CD4-positive, alpha-beta T cell (primary cell): ENCODE results near the gene GUCD1. TPM values are rescaled to one million over a fixed set of nuclear protein-coding genes. Genes with fewer than 3 reads are reported as not detected.

ENCODE experiments used
- ATAC-seq: fragments of 200-7000 bp; cut with Tn5 transposase; one replicate; pipeline ENCODE4 v1.10.0; 2022; ENCODE audit warnings: mild to moderate bottlenecking; ENCODE audit not compliant: poor library complexity
- CTCF ChIA-PET: fragments of 350-600 bp; sonication (Branson Sonifier 250); formaldehyde crosslinking; loops from one replicate; lab custom pipeline; 2021; ENCODE audit warnings: antibody characterized with exemption, inconsistent platforms; lab: Charles Lee
- POLR2A ChIA-PET: fragments of 350-600 bp; sonication (Branson Sonifier 250); formaldehyde crosslinking; loops from one replicate; lab custom pipeline; 2021; ENCODE audit warnings: antibody characterized with exemption, inconsistent platforms; lab: Charles Lee
- DNase-seq, 14 experiments: peaks; one replicate each; pipeline ENCODE4 v3.0.0-alpha.2; 2013 to 2020; ENCODE audit warnings: mixed read lengths in 2 of 14
- H3K27ac ChIP-seq, 2 donors: one replicate each; pipeline versions ENCODE4 v1.5.1 to v1.7.0; 2013; ENCODE audit warnings: low read length in 2 of 2, low read depth in 1 of 2, mild to moderate bottlenecking in 1 of 2
- H3K27me3 ChIP-seq, 2 experiments: 1 replicate in 1 of 2; 2 replicates in 1 of 2; pipeline versions ENCODE4 v1.6.1 to v1.7.0; 2013; ENCODE audit warnings: low read length in 2 of 2, control low read depth in 1 of 2, mild to moderate bottlenecking in 1 of 2, moderate library complexity in 1 of 2; ENCODE audit not compliant: insufficient read depth in 2 of 2, control insufficient read depth in 1 of 2
- H3K36me3 ChIP-seq: one replicate; pipeline ENCODE4 v1.6.1; 2013; ENCODE audit warnings: low read length, control low read depth; ENCODE audit not compliant: insufficient read depth
- H3K4me1 ChIP-seq: one replicate; pipeline ENCODE4 v1.6.1; 2013; ENCODE audit warnings: low read length, control low read depth; ENCODE audit not compliant: insufficient read depth
- H3K4me3 ChIP-seq: one replicate; pipeline ENCODE4 v1.5.1; 2013; ENCODE audit warnings: mild to moderate bottlenecking, low read length, moderate library complexity
- H3K9me3 ChIP-seq, 2 experiments: 1 replicate in 1 of 2; 2 replicates in 1 of 2; pipeline versions ENCODE4 v1.6.1 to v1.7.0; 2013; ENCODE audit warnings: low read length in 2 of 2, mild to moderate bottlenecking in 2 of 2, control low read depth in 1 of 2, moderate library complexity in 1 of 2; ENCODE audit not compliant: control insufficient read depth in 1 of 2, insufficient read depth in 1 of 2
- H3K27ac Mint-ChIP-seq: one replicate; pipeline ENCODE4 v1.8.0; 2020; ENCODE audit warnings: mixed read lengths
- H3K27me3 Mint-ChIP-seq: one replicate; pipeline ENCODE4 v1.8.0; 2021; ENCODE audit warnings: mixed read lengths
- H3K36me3 Mint-ChIP-seq: one replicate; pipeline ENCODE4 v1.8.0; 2021; ENCODE audit warnings: low read depth, mixed read lengths
- H3K4me1 Mint-ChIP-seq: one replicate; pipeline ENCODE4 v1.8.0; 2021; ENCODE audit warnings: low read depth, mixed read lengths
- H3K4me3 Mint-ChIP-seq: one replicate; pipeline ENCODE4 v1.8.0; 2020; ENCODE audit warnings: mild to moderate bottlenecking, mixed read lengths
- H3K9me3 Mint-ChIP-seq: one replicate; pipeline ENCODE4 v1.8.0; 2020; ENCODE audit warnings: mixed read lengths
- CTCF ChIP-seq: fragments of 200-600 bp; IDR thresholded peaks from one replicate; pipeline ENCODE4 v1.8.0; 2022; ENCODE audit warnings: antibody characterized with exemption, mild to moderate bottlenecking
- intact Hi-C, 2 experiments: fragments of 100-400 bp; cut with DNase I in 1 of 2; cut with micrococcal nuclease in 1 of 2; formaldehyde crosslinking; loops; one replicate each; pipeline versions ENCODE4 v1.15.1 to v1.9.0; 2023 to 2025; cut with DNase I, micrococcal nuclease
- total RNA-seq, 174 experiments: library from RNA in 2 of 174; stranded (reverse) in 2 of 174; gene quantifications; one replicate each; pipeline ENCODE4 v1.2.3 and lab custom pipeline; 2021 to 2026

GUCD1 gene
- total RNA-seq, 2 experiments from 2014 or later = 60.9 to 68.3 TPM

GRCh38 chr22:24496661-24497060 lies 58.3 kb downstream of the GUCD1 start:
- no peaks in the 10 kb centered on the region for H3K36me3 Mint-ChIP-seq
- ChIA-PET POLR2A (interaction anchor here (2.3 kb wide), 1 partner anchor 69 kb away, joined by 7 read pairs; the partner anchor contains the start of gene ADORA2A), CTCF (no interaction called here)
- Histone ChIP-seq H3K4me1 (peaks cover 8% of the 10 kb centered on the region), H3K36me3 (no peaks in the 10 kb centered on the region), H3K27me3 (peaks cover 10 to 18% of the 10 kb centered on the region in 2 experiments), H3K27ac (no peak overlapping the region), H3K4me3 (no peak overlapping the region), H3K9me3 (peaks cover 0 to 8% of the 10 kb centered on the region in 2 experiments)
- peaks cover 23% of the 10 kb centered on the region for H3K4me1 Mint-ChIP-seq
- DNase-seq (no peak), ATAC-seq (no peak)
- no peak overlapping the region for H3K4me3 Mint-ChIP-seq
- peaks cover 32% of the 10 kb centered on the region for H3K27me3 Mint-ChIP-seq
- H3K9me3 Mint-ChIP-seq = no peaks in the 10 kb centered on the region
- intact Hi-C loops = no loop called here
- no peak for TF ChIP-seq CTCF
- no peak overlapping the region for H3K27ac Mint-ChIP-seq

DNA sequence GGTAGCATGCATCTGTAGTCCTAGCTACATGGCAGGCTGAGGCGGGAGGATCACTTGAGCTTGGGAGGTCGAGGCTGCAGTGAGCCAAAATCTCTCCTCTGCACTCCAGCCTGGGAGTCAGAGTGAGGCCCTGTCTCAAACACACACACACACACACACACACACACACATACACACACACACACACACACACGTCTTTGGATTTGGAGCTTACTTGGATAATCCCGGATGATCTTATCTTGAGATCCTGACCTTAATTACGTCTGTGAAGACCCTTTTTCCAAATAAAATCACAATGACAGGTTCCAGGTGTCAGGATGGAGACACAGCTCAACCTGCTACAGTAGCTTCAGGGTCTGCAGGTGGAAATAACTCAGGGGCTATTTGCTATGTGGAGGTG lies 58.7 kb downstream of the GUCD1 start:
- CTCF ChIA-PET = no interaction called here
- Histone ChIP-seq H3K27me3 (peaks cover 10 to 18% of the 10 kb centered on the region in 2 experiments), H3K4me3 (no peak overlapping the region), H3K9me3 (peaks cover 0 to 8% of the 10 kb centered on the region in 2 experiments), H3K36me3 (no peaks in the 10 kb centered on the region), H3K27ac (no peak overlapping the region), H3K4me1 (peaks cover 8% of the 10 kb centered on the region)
- no peak overlapping the region for H3K4me3 Mint-ChIP-seq
- no peak for ATAC-seq
- H3K4me1 Mint-ChIP-seq = peaks cover 23% of the 10 kb centered on the region
- DNase-seq = no peak
- H3K27ac Mint-ChIP-seq = no peak overlapping the region
- intact Hi-C loops = no loop called here
- peaks cover 32% of the 10 kb centered on the region for H3K27me3 Mint-ChIP-seq
- no peaks in the 10 kb centered on the region for H3K9me3 Mint-ChIP-seq
- no peak for TF ChIP-seq CTCF
- POLR2A ChIA-PET = interaction anchor here (2.3 kb wide), 1 partner anchor 68 kb away, joined by 7 read pairs; the partner anchor contains the start of gene ADORA2A
- no peaks in the 10 kb centered on the region for H3K36me3 Mint-ChIP-seq

DNA sequence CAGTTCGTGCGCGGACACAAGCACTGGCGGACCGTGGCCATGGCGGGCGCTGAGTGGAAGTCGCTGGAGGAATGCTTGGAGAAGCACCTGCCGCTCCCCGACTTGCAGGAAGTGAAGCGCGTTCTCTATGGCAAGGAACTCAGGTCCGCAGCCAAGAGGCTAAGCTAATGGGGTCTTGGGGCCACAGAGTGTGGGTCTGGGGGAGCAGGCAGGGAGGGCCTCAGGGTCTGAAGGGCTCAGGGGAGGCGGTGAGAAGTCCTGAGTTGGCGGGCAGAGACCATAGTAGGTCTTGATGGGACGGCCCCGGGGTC lies 59.6 kb downstream of the GUCD1 start:
- no peaks in the 10 kb centered on the region for H3K9me3 Mint-ChIP-seq
- no peak overlapping the region for H3K4me3 ChIP-seq

More for the DNA sequence above, 59.6 kb downstream of the GUCD1 start:
- Mint-ChIP-seq H3K36me3 (no peaks in the 10 kb centered on the region), H3K27ac (no peak overlapping the region), H3K27me3 (peaks cover 32% of the 10 kb centered on the region), H3K4me1 (peaks cover 23% of the 10 kb centered on the region), H3K4me3 (no peak overlapping the region)
- DNase-seq = no peak
- H3K4me1 ChIP-seq = peaks cover 8% of the 10 kb centered on the region
- H3K27me3 ChIP-seq = peaks cover 10 to 18% of the 10 kb centered on the region in 2 experiments
- H3K36me3 ChIP-seq = no peaks in the 10 kb centered on the region
- no peak overlapping the region for H3K27ac ChIP-seq
- ChIA-PET CTCF (no interaction called here), POLR2A (no interaction called here)
- intact Hi-C loops = no loop called here
- TF ChIP-seq CTCF = no peak
- H3K9me3 ChIP-seq = peaks cover 0 to 8% of the 10 kb centered on the region in 2 experiments
- ATAC-seq = no peak
